OCI-LY7 (cell line): ENCODE results near the gene CACNA1H.

Experiments
- CTCF ChIP-seq: fragments of 200-600 bp; sonication (generic); conservative IDR thresholded peaks from 2 replicates; pipeline ENCODE4 v1.5.1; 2014; ENCODE audit warnings: mild to moderate bottlenecking, antibody characterized with exemption, low read length, moderate library complexity, mixed read lengths
- EZH2phosphoT487 ChIP-seq: fragments of 200-600 bp; sonication (generic); IDR thresholded peaks from 2 replicates; pipeline ENCODE4 v1.6.1; 2018; ENCODE audit warnings: low read depth, borderline replicate concordance, mild to moderate bottlenecking, mixed run types, antibody characterized with exemption, low read length, moderate library complexity, mixed read lengths

- TF ChIP-seq CTCF (no peak), EZH2phosphoT487 (no peak)
Measured at GRCh38 chr16:1192384-1193073, 39.6 kb downstream of the CACNA1H start.
